ENCODE results near the gene MAS1.
A peak's percentile ranks its signal among the peaks of the same experiment; 100 is the strongest.
"Not testable (repeated sequence)": the region's sequence is repeated elsewhere in the genome, so short reads cannot be mapped to it uniquely, and the experiment has no call there.

The MAS1 gene

GRCh38 chr6:159890792-159891191, at the start of gene MAS1:
Gene MAS1, plus strand, starts transcription at chr6:159890988. Its CDS starts 15,968 bp downstream, at chr6:159906956.
- no peak for DNase-seq (ENCODE audit: low spot score)

DNA sequence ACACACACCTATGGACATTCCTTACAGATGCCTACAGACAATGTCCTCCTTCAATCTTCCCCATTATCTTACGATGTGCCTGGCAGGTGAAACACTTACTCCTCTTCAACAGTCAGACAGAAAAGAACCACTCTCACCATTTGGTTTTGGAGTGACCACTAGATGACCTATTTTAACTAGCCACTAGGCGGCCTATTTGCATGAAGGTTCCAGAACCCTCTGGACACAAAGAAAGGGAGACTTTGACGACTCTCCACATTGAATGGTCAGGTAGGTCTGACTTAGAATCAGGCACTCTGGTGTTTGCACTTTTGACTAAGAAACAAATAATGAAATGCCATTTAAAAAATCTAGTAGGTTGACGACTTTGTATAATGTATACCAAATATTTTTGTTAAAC, 48.8 kb upstream of the MAS1 start:
- DNase-seq (ENCODE audit: low spot score), result peak; percentile 35

DNA sequence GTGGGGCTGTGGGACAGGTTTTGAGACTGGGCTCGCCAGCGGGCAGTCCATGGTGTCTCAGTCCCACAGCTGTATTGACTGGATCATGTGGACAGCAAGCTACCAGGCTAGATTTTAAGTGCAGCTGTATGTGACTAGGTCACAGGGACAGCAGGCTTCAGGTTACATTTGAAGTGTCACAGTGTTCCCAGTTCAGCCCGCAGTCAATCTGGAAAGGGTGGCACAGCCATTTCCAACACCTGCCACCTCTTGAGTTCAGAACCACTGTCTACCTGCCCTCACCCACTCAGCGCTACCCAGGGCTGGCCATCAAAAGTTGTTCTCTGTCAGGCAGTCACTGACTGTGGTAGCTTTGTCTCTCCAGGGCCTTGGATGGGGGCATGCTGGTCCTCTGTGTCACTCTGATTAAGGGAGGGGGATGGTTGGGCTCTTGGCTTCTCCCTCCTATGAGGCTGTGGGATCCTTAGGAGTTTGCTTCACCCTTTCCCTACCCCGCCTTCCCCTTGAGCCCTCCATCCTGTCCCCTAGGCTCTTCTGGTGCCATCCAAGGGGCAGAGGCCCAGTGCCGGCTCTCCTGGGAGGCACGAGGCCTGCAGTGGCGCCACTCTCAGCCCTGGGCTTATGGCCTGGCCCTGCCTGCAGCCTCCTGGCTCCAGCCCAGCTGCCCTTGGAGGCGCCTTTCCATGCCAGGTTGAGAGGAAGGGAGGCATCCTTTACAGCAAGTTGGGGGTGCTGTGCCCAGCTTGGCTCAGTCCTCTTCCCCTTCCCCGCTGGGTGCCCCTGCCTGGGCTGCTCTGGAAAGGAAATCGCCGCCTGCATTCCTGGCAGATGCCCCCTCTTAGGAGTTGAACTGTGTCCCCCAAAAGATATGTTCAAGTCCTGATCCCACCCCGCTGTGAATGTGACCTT, 45.8 kb upstream of the MAS1 start:
- no peak for DNase-seq (ENCODE audit: low spot score)

DNA sequence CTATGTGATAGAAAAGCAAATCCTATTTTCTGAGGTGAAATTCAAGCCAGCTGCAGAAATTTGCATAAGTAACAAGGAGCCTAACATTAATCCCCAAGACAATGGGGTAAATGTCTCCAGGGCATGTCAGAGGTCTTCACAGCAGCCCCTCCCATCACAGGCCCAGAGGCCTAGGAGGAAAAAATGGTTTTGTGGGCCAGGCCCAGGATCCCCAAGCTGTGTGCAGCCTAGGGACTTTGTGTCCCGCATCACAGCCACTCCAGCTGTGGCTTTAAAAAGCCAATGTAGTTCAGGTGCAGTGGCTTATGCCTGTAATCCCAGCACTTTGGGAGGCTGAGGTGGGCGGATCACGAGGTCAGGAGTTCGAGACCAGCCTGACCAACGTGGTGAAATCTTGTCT, 42.2 kb upstream of the MAS1 start:
- not testable (repeated sequence) for DNase-seq (ENCODE audit: low spot score)

GRCh38 chr6:159849851-159850250, 40.9 kb upstream of the MAS1 start:
- DNase-seq (ENCODE audit: low spot score), result not testable (repeated sequence)

DNA sequence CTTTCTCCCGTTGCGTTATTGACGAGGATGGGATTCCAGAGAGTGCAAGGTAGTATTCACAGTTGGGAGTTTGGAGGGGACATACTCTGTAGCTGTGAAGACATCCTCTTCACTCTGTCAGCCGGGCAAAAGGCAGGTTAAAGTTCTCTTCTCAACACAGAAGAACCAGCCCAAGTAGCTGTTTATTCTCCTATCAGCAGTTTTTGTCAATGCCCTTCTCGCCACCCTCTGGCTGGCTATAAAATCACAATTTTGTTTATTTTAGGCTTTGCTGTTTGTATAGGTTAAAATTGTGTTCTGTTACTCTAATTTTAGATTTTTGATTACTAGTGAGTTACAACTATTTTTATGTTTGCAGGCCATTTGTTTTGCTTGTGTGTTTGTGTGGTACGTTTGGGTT, 37.9 kb upstream of the MAS1 start:
- DNase-seq (ENCODE audit: low spot score), result peak; percentile 42

- no peak for DNase-seq (ENCODE audit: low spot score)
Measured at GRCh38 chr6:159853754-159854153, 37.0 kb upstream of the MAS1 start.

- no peak for DNase-seq (ENCODE audit: low spot score)
Measured at GRCh38 chr6:159854959-159855358, 35.8 kb upstream of the MAS1 start.

DNA sequence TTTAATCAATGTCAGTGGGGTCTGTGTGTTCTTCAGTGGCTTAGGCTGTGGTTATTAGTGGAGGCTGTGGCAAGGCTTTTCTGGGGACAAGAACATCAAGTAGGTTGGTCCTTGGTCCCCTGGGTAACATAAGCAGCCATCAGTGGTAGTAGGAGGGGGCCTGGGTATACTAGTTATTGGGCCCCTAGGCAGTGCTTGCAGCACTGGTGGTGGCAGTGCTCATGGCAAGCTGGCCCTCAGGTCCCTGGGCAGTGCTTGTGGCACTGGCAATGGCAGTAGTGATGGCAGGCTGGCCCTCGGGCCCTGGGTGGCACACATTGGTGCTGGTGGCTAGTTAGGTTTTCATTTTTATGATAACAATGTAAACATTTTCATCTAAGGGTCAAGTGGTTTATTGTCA, 32.5 kb upstream of the MAS1 start:
- DNase-seq (ENCODE audit: low spot score), result no peak

- no peak for DNase-seq (ENCODE audit: low spot score)
Measured at GRCh38 chr6:159860482-159860881, 30.3 kb upstream of the MAS1 start.

- no peak for DNase-seq (ENCODE audit: low spot score)
Measured at GRCh38 chr6:159862103-159862502, 28.7 kb upstream of the MAS1 start.

- DNase-seq (ENCODE audit: low spot score), result peak; percentile 80
Measured at GRCh38 chr6:159863341-159863740, 27.4 kb upstream of the MAS1 start.

DNA sequence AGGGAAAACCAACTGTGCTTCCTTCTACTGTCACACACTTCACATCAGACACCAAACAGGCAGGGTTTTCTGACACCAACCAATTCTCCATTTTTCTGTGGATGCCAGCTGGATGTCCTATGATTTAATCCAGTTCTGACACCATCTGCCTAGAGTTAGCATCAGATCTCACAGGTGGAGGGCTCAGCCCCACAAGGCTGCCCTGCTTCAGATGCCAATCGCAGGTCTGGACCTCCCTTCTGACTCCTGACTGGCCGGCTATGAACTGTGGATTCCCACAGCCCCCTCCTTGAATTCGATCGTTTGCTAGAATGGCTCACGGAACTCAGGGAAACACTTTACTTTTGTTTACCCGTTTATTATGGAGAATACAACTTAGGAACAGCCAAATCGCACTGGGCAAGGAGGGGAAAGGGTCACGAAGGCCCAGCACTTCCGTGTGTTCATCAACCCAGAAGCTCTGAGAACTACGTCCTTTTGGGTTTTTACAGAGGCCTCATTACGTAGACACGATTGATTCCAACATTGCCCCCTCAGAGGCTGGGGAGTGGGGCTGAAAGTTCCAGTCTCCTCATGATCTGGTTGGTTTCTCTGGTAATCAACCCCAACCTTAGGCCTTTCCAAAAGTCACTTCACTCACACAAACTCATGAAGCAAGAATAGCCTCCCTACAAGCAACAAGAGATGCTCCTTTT, 25.4 kb upstream of the MAS1 start:
- DNase-seq (ENCODE audit: low spot score), result no peak

GRCh38 chr6:159866286-159867247, 24.2 kb upstream of the MAS1 start:
- no peak for DNase-seq (ENCODE audit: low spot score)

GRCh38 chr6:159871241-159871640, 19.5 kb upstream of the MAS1 start:
- no peak for DNase-seq (ENCODE audit: low spot score)

DNA sequence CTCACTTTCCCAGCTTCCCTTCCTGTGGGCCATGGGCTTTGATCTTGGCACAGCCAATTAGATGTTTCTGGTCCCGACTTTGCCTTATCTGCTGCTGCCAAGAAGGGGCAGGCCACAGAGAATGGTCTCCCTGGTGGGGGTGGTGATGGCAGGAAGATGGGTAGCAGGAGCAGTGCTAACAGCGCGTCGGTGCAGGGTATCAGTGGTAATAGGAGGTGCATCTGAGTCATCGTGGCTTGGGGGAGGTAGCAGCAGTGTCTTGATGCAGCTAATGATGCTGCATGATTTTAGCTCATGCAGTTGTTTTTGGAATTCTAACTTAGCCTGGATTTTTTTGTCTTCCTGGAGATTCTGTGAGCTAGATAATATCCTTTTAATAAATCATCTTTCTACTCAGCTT, 18.9 kb upstream of the MAS1 start:
- DNase-seq (ENCODE audit: low spot score), result no peak

- DNase-seq (ENCODE audit: low spot score), result peak; percentile 29
Measured at GRCh38 chr6:159874435-159874834, 16.4 kb upstream of the MAS1 start.

GRCh38 chr6:159875194-159875593, 15.6 kb upstream of the MAS1 start:
- DNase-seq (ENCODE audit: low spot score), result no peak

DNA sequence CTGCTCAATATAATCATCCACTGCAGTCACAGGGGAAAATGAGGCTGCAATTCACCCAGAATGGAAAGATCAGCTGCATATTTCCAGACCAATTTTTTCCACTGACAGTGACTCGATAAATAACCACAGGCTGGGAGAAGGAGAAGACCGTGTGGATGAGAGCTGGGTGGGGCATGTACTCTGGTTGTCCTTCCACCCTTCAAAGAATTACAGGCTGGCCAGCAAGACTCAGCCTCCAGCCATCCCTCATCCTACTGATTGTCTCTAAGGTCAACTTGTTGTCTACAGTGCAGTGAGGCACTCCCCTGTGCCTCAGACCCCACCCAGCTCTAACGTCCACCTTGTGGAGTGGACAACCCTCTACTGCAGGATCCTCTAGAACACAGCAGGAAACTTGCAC, 14.5 kb upstream of the MAS1 start:
- DNase-seq (ENCODE audit: low spot score), result no peak

DNA sequence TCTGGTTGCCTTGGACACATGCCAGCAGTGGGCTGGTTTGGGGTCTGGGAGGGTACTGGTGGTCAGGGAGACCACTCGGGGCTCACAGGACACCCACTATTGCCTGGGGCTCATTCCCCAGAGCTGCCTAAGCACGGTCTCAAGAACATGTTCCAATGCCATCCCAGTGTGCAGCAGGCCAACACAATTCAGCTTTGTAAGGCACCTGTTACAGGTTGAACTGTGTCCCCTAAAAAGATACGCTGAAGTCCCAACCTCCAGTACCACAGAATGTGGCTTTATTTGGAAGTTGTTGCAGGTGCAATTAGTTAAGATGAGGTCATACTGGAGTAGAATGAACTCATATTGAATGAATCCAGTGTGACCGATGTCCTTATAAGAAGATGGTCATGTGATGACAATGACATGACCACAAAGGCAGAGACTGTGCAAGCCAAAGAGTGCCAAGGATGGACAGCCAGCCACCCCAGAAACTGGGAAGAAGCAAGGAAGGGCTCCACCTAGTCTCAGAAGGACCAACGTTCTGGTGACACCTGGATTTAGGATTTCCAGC, 13.5 kb upstream of the MAS1 start:
- DNase-seq (ENCODE audit: low spot score), result no peak

DNA sequence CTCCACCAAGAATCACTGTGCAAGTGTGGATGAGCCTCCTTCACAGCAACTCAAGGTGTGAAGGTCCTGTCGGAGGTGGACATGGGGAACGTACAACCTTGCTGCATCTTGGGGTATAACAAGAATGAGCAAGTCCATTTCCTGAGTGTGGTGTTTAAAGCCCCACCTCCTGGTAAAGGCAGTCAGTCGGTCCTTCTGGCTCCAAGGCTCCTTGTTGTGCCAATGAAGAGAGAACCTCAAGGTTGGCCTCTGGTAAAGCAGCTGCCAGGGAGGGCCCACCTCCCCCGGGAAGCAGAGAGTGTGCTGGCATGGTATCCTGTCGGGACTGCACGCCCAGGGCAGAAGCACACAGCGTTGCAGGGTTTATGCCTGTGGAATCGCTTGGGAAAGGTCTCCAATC, 12.4 kb upstream of the MAS1 start:
- no peak for DNase-seq (ENCODE audit: low spot score)

DNA sequence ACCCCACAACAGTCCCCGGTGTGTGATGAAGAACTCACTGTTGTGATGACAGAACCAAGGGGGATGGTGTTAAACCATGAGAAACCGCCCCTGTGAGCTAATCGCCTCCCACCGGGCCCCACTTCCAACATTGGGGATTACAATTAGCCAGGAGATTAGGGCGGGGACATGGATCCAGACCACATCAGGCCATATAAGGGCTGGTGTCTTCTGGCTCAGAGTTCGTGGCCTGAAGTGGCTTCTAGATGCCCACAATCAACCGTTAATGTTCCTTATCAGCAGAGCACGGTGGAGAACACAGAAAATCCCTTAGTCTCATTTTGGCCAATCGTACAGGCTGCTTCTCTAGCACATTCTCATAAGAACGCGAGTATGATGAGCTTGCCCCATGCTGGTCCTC, 10.9 kb upstream of the MAS1 start:
- no peak for DNase-seq (ENCODE audit: low spot score)
